HG03558 (cell line): ENCODE data around the gene PATE1.

ENCODE experiments used
- ATAC-seq: cut with Tn5 transposase; IDR thresholded peaks from one replicate; pipeline ENCODE4 v1.9.1; 2021; ENCODE audit warnings: moderate number of reproducible peaks; ENCODE audit not compliant: unreplicated experiment; ENCODE audit errors: extremely low read depth

PATE1 gene

DNA sequence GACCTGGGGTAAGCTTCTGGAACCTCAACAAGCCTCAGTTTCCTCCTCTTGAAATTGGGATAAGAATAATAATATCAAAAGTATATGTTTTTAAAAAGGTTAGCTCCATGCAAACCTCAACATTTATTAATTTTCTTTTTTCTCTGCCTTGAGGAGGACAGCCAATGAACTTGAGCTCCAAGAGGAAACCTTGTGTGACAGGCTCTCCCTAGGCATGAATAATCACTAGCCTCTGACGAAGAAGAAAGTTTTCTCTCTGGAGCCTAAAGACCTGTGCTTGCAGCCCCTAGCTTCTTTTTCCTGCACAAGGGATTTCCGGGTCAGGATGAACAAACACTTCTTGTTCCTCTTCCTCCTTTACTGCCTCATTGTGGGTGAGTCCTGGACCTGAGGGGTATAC, 41.7 kb downstream of the PATE1 start, which contains the start of gene PATE3:
PATE3 (plus strand) TSS at position 301 of the 400 bp plus-strand sequence; CDS start at position 326, 25 bp downstream.
- no peak for ATAC-seq

DNA sequence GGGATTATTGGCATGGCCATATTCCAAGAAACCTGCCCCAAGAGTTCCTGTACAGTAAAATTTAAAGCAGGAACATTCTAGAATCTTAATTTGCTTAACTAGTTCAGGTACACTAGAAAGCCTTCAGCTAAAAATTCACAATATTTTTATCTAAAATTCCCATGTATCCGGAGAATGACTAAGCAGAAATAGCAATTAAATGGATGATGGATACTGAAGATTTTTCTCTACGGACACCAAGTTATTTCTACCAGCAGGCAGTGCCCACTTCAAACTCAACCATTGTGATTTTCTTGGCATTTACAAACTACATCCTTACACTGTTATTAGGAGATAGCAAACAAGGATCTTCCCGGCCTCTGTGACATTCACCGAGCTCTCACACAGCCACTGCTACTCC, 44.7 kb downstream of the PATE1 start:
- ATAC-seq: no peak

DNA sequence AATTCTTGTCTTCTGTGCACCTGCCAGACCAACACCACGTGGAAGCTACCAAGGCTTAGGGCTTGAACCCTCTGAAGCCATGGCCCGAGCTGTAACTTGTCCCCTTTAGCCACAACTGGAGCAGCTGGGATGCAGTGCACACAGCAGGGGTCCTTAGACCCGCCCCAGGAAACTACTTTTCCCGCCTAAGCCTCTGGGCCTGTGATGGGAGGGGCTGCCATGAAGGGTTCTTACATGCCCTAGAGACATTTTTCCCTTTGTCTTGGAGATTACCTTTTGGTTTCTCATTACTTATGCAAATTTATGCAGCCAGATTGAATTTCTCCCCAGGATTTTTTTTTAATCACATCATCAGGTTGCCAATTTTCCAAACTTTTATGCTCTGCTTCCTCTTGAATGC, 51.6 kb downstream of the PATE1 start:
- no peak for ATAC-seq
